IPS-18a (cell line): Measurements from ENCODE around the gene EYS.
"Not testable (repeated sequence)": the region's sequence is repeated elsewhere in the genome, so short reads cannot be mapped to it uniquely, and the experiment has no call there.

Experiments used
- H3K27ac ChIP-seq: one replicate; pipeline ENCODE4 v1.5.1; 2013; ENCODE audit warnings: low read length
- H3K27me3 ChIP-seq: one replicate; pipeline ENCODE4 v1.6.1; 2013; ENCODE audit warnings: mild to moderate bottlenecking, low read length; ENCODE audit not compliant: control insufficient read depth, insufficient read depth
- H3K36me3 ChIP-seq: one replicate; pipeline ENCODE4 v1.6.1; 2013; ENCODE audit warnings: low read depth, low read length; ENCODE audit not compliant: control insufficient read depth
- H3K4me1 ChIP-seq: one replicate; pipeline ENCODE4 v1.6.1; 2013; ENCODE audit warnings: low read depth, low read length; ENCODE audit not compliant: control insufficient read depth
- H3K4me3 ChIP-seq: one replicate; pipeline ENCODE4 v1.5.1; 2013; ENCODE audit warnings: low read length
- H3K9ac ChIP-seq: one replicate; pipeline ENCODE4 v1.6.1; 2013; ENCODE audit warnings: mild to moderate bottlenecking, low read length, moderate library complexity
- H3K9me3 ChIP-seq: one replicate; pipeline ENCODE4 v1.6.1; 2013; ENCODE audit warnings: low read depth, low read length; ENCODE audit not compliant: control insufficient read depth

Gene EYS

DNA sequence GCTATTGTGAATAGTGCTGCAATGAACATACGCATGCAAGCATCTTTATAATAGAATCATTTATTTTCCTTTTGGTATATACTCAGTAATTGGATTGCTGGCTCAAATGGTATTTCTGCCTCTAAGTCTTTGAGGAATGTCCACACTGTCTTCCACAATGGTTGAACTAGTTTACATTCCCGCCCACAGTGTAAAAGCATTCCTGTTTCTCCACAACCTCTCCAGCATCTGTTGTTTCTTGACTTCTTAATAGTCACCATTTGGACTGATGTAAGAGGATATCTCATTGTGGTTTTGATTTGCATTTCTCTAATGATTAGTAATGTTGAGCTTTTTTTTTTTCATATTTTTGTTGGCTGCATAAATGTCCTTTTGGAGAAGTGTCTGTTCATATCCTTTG, 1862.7 kb downstream of the EYS start:
- Histone ChIP-seq H3K36me3 (no peaks in the 10 kb centered on the region), H3K4me1 (no peaks in the 10 kb centered on the region), H3K9ac (no peak overlapping the region), H3K9me3 (no peaks in the 10 kb centered on the region), H3K27ac (no peak overlapping the region), H3K27me3 (no peaks in the 10 kb centered on the region), H3K4me3 (no peak overlapping the region)

DNA sequence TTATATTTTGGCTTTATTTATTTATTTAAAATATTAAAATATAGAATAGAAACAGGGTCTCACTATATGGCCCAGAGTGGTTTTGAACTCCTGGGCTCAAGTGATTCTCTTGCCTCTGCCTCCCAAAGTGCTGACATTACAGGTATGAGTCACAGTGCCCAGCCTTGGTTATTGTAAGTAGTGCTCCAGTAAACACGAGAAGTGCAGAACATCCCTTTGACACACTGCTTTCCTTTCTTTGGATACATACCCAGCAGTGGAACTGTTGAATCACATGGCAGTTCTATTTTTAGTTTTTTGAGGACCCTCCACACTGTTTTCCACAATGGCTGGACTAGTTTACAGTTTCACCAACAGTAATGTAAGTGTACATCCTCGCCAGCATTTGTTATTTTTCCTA, 1867.5 kb downstream of the EYS start:
- no peak overlapping the region for H3K4me3 ChIP-seq
- H3K9me3 ChIP-seq = no peaks in the 10 kb centered on the region
- H3K4me1 ChIP-seq = no peaks in the 10 kb centered on the region

GRCh38 chr6:63828678-63829077, 1878.3 kb downstream of the EYS start:
- not testable (repeated sequence) for H3K9ac ChIP-seq, H3K36me3 ChIP-seq, H3K27me3 ChIP-seq, H3K4me3 ChIP-seq, H3K9me3 ChIP-seq, H3K27ac ChIP-seq, H3K4me1 ChIP-seq

More for the DNA sequence above, 1867.5 kb downstream of the EYS start:
- Histone ChIP-seq H3K36me3 (no peaks in the 10 kb centered on the region), H3K9ac (no peak overlapping the region), H3K27me3 (no peaks in the 10 kb centered on the region), H3K27ac (no peak overlapping the region)

DNA sequence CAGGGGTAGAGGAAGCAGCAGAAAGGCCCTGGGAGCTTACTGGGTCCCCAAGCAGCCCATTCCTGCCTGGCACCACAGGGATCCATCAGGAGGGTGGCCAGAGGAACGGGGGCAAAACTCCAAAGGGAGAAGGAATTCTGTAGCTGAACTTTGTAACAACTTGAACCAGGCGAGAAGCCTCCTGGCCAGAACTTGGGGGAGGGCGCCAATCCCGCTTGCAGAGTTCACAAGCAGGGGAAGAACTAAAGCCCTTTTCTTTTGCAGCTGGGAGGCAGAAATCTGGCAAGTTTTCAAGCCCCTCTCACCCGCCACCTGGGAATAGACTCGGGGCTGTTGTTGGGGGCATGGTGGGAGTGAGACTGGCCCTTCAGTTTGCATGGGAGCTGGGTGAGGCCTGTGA, 1882.3 kb downstream of the EYS start:
- Histone ChIP-seq H3K9ac (no peak overlapping the region), H3K9me3 (peaks cover 4% of the 10 kb centered on the region), H3K27me3 (no peaks in the 10 kb centered on the region), H3K27ac (no peak overlapping the region), H3K4me3 (no peak overlapping the region), H3K36me3 (no peaks in the 10 kb centered on the region), H3K4me1 (no peaks in the 10 kb centered on the region)

GRCh38 chr6:63821442-63821841, 1885.6 kb downstream of the EYS start:
- H3K9me3 ChIP-seq = no peaks in the 10 kb centered on the region
- no peaks in the 10 kb centered on the region for H3K27me3 ChIP-seq
- no peak overlapping the region for H3K9ac ChIP-seq
- no peak overlapping the region for H3K4me3 ChIP-seq
- no peaks in the 10 kb centered on the region for H3K4me1 ChIP-seq
- H3K27ac ChIP-seq = no peak overlapping the region
- no peaks in the 10 kb centered on the region for H3K36me3 ChIP-seq

DNA sequence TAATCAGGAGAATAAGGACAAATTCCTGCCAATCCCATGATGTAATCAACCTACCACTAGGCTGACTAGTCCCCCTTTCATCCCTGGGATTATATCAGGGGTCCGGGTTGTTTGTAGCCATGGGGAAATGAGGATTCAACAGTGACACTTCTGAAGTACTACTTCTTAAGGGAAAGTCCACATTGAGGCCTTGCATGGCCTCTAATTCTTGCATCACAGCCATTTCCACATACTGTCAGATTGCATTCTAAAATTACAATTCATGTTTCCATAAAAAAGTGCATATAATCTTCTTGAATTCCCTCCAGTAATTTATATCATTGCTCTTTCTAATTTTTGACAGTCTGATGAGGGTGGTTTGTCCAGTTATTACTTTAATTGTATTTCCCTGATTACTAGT, 1887.2 kb downstream of the EYS start:
- Histone ChIP-seq H3K4me3 (no peak overlapping the region), H3K27ac (no peak overlapping the region), H3K27me3 (no peaks in the 10 kb centered on the region), H3K4me1 (no peaks in the 10 kb centered on the region), H3K36me3 (no peaks in the 10 kb centered on the region), H3K9ac (no peak overlapping the region), H3K9me3 (no peaks in the 10 kb centered on the region)

DNA sequence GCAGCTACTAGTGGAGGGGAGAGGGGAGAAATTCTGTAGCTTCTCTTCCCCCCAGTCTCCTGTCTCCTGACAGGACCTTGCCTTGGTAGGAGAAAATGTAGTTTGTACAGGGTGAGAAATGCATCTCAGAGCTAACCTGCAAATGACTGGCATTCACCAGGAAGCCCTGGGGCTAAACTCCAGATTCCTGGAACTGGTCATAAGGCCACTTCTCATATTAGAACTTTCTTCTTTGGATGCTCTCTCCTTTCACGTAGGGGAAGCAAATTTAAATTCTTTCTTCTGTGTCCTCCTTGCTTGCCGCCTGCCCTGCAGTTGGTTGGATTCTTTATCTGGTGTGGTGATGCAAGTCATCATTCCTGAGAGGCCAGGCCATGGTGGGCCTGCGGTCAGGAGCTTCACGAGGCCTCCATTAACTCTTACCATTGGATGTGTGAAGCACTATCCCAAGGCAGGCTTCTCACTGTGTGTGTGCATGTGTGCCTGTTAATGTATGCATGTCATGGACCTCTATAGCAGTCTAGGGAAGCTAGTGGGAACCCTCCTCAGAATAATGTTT, 1889.5 kb downstream of the EYS start:
- Histone ChIP-seq H3K27ac (no peak overlapping the region), H3K9ac (no peak overlapping the region), H3K36me3 (no peaks in the 10 kb centered on the region), H3K4me3 (no peak overlapping the region), H3K27me3 (no peaks in the 10 kb centered on the region), H3K9me3 (no peaks in the 10 kb centered on the region), H3K4me1 (no peaks in the 10 kb centered on the region)

- no peak overlapping the region for H3K9ac ChIP-seq
- H3K36me3 ChIP-seq = no peaks in the 10 kb centered on the region
- H3K27me3 ChIP-seq = no peaks in the 10 kb centered on the region
- H3K27ac ChIP-seq = no peak overlapping the region
- no peaks in the 10 kb centered on the region for H3K4me1 ChIP-seq
- no peak overlapping the region for H3K4me3 ChIP-seq
- no peaks in the 10 kb centered on the region for H3K9me3 ChIP-seq
These were observed 1890.0 kb downstream of the EYS start for GRCh38 chr6:63816982-63817436.

DNA sequence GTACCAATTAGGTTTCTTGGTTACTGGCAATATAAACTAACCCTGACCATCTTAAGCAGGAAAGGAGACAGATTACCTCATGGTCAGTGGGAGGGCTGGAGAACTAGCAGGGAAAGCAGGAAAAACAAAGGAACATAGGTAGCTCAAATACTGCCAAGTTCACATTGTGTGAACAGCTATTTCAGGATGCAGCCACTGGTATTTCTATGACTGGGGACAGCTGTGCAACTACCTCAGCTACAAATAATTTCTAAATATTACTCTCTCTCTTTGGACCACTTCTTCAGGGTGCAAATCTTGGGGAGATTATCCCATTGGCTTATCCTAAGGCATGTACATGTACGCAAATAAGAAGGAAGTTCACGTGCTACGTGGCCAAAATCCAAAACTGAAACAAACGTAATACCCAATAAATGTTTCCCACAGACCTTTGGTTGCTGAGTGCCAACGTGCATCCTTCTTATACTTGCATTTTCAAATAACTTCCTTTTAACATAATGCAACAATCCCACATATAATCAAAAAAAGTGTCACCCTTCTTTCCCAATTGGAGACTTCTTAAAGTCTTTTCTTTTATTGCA, 1890.5 kb downstream of the EYS start:
- H3K4me3 ChIP-seq = no peak overlapping the region
- H3K36me3 ChIP-seq = no peaks in the 10 kb centered on the region
- no peaks in the 10 kb centered on the region for H3K27me3 ChIP-seq
- no peaks in the 10 kb centered on the region for H3K9me3 ChIP-seq
- no peaks in the 10 kb centered on the region for H3K4me1 ChIP-seq
- H3K27ac ChIP-seq = no peak overlapping the region
- H3K9ac ChIP-seq = no peak overlapping the region

DNA sequence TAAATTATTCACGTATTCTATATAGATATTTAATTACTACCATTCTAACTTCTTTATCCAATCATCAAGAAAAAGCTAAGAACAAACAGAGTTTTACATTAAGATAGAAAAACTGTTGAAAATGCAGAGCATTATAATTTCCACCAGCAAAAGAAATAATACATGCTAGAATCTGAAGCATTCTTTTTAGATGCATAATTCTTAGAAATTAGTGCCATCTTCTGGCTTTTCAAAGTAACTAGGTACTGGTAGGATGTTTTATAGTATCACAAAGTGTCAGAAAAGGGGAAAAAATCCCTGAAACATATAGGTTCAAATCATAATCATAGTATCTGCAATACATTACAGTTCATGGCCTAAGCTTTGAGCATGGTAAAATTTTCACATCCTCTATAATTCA, 1892.6 kb downstream of the EYS start:
- no peaks in the 10 kb centered on the region for H3K36me3 ChIP-seq
- no peak overlapping the region for H3K27ac ChIP-seq

GRCh38 chr6:63813566-63814120, 1893.4 kb downstream of the EYS start:
- H3K36me3 ChIP-seq = no peaks in the 10 kb centered on the region
- H3K27me3 ChIP-seq = no peaks in the 10 kb centered on the region
- H3K9ac ChIP-seq = no peak overlapping the region
- H3K4me1 ChIP-seq = no peaks in the 10 kb centered on the region
- H3K4me3 ChIP-seq = no peak overlapping the region
- H3K27ac ChIP-seq = no peak overlapping the region
- no peaks in the 10 kb centered on the region for H3K9me3 ChIP-seq

More for the DNA sequence above, 1892.6 kb downstream of the EYS start:
- H3K9ac ChIP-seq = no peak overlapping the region
- no peaks in the 10 kb centered on the region for H3K9me3 ChIP-seq
- no peaks in the 10 kb centered on the region for H3K27me3 ChIP-seq
- no peaks in the 10 kb centered on the region for H3K4me1 ChIP-seq
- H3K4me3 ChIP-seq = no peak overlapping the region

GRCh38 chr6:63808576-63808975, 1898.5 kb downstream of the EYS start:
- no peak overlapping the region for H3K4me3 ChIP-seq
- H3K27ac ChIP-seq = no peak overlapping the region
- no peaks in the 10 kb centered on the region for H3K27me3 ChIP-seq
- H3K9ac ChIP-seq = no peak overlapping the region
- H3K36me3 ChIP-seq = no peaks in the 10 kb centered on the region
- no peaks in the 10 kb centered on the region for H3K9me3 ChIP-seq
- H3K4me1 ChIP-seq = peaks cover 6% of the 10 kb centered on the region
